Measurements from ENCODE around the gene FRMD8. TPM values are rescaled to one million over a fixed set of nuclear protein-coding genes. Genes with fewer than 3 reads are reported as not detected.

The FRMD8 gene
- total and polyA plus RNA-seq, 10 donors, result 19.3 to 128 (median 84.0) TPM

DNA sequence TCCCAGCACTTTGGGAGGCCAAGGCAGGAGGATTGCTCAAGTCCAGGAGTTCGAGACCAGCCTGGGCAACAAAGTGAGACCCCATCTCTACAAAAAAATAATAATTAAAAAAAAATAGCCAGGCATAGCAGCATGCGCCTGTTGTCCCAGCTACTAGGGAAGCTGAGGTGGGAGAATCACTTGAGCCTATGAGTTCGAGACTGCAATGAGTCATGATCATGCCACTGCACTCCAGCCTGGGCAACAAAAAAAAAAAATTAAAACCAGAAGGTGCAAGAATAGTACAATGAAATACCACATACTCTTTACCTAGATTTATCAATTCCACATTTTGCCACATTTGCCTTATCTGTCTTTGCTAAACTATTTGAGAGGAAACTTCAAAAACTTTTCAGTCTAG is 44.6 kb upstream of the FRMD8 start:
- H3K27me3 ChIP-seq (replicated peaks in 1 of 7), result no peaks in the 10 kb centered on the region
- peaks cover 4 to 93% (median 73%) of the 10 kb centered on the region in 6 donors for H3K36me3 ChIP-seq
- TF ChIP-seq, protein P1, sequence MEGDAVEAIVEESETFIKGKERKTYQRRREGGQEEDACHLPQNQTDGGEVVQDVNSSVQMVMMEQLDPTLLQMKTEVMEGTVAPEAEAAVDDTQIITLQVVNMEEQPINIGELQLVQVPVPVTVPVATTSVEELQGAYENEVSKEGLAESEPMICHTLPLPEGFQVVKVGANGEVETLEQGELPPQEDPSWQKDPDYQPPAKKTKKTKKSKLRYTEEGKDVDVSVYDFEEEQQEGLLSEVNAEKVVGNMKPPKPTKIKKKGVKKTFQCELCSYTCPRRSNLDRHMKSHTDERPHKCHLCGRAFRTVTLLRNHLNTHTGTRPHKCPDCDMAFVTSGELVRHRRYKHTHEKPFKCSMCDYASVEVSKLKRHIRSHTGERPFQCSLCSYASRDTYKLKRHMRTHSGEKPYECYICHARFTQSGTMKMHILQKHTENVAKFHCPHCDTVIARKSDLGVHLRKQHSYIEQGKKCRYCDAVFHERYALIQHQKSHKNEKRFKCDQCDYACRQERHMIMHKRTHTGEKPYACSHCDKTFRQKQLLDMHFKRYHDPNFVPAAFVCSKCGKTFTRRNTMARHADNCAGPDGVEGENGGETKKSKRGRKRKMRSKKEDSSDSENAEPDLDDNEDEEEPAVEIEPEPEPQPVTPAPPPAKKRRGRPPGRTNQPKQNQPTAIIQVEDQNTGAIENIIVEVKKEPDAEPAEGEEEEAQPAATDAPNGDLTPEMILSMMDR (IDR thresholded peaks at IDR 0.05 in 8 of 11, conservative IDR thresholded peaks at IDR 0.05 in 3 of 11), result no peak
- TF ChIP-seq POLR2AphosphoS5 (IDR thresholded peaks at IDR 0.05) (no peak), POLR2A (IDR thresholded peaks at IDR 0.05) (no peak)
- H3K27ac ChIP-seq, result no peak overlapping the region
- DNase-seq, result no peak
- 91 to 99% (median 96%) methylated on average over 3 of the region's 3 CpGs for WGBS, 5 donors
- intact Hi-C loops (cut with DNase I; ENCODE audit: low total_unique reads), result no loop called here
- no peaks in the 10 kb centered on the region for H3K9me3 ChIP-seq
- H3K4me1 ChIP-seq, result peaks cover 0 to 34% (median 15%) of the 10 kb centered on the region in 6 donors
- no peak overlapping the region for H3K4me3 ChIP-seq

DNA sequence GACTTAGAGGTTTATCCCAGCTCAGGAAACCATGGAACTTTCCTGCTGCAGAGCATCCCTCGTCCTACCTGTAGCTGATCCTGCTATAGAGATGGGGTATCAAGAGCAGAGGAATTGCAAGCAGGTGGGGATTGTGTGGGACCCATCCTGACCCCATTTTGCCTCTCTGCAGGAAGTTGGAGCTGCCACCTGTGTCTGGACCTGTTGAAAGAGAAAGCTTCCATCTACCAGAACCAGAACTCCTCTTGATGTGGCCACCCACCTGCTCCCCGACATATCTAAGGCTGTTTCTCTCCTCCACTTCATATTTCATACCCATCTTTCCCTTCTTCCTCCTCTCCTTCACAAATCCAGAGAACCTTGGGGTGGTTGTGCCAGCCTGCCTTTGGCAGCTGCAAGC is 34.9 kb upstream of the FRMD8 start:
- H3K36me3 ChIP-seq, result peaks cover 0 to 64% (median 63%) of the 10 kb centered on the region in 6 donors
- H3K27me3 ChIP-seq (replicated peaks in 1 of 7), result peaks cover 0 to 14% (median 0%) of the 10 kb centered on the region in 7 donors
- no peak for TF ChIP-seq POLR2AphosphoS5 (IDR thresholded peaks at IDR 0.05)
- no peak for TF ChIP-seq POLR2A (IDR thresholded peaks at IDR 0.05)
- TF ChIP-seq, protein P1 (IDR thresholded peaks at IDR 0.05 in 8 of 11, conservative IDR thresholded peaks at IDR 0.05 in 3 of 11), result no peak
- intact Hi-C loops (cut with DNase I; ENCODE audit: low total_unique reads), result no loop called here
- H3K9me3 ChIP-seq, result no peaks in the 10 kb centered on the region
- no peak overlapping the region for H3K27ac ChIP-seq
- H3K4me1 ChIP-seq, result peaks cover 14 to 31% (median 21%) of the 10 kb centered on the region in 6 donors
- WGBS, 5 donors, result 83 to 97% (median 87%) methylated on average over 2 of the region's 2 CpGs
- no peak overlapping the region for H3K4me3 ChIP-seq
- DNase-seq, result no peak

DNA sequence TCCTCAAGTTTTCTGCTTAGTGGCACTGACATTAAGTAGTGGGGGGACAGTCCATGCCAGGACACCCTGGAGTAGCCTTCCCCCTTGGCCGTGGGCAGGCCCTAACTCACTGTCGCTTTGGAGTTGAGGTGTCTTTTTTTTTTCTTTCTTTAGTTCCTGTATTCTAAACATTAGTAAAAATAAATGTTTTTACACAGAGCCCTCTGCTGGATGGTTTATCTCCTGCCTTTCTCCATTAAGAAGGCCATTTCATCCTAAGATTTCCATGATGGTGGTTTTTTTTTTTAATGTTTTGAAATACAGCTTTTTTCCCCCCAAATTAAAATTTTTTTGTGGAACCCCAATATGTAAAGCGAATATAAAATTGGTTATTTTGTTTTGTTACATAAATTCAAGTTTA is 33.7 kb upstream of the FRMD8 start:
- 63 to 79% (median 69%) methylated on average over 3 of the region's 3 CpGs for WGBS, 5 donors
- no peak for DNase-seq
- Histone ChIP-seq H3K27me3 (replicated peaks in 1 of 7) (peaks cover 0 to 22% (median 0%) of the 10 kb centered on the region in 7 donors), H3K27ac (no peak overlapping the region), H3K36me3 (peaks cover 0 to 51% (median 50%) of the 10 kb centered on the region in 6 donors), H3K9me3 (no peaks in the 10 kb centered on the region), H3K4me3 (no peak overlapping the region), H3K4me1 (peaks cover 14 to 31% (median 21%) of the 10 kb centered on the region in 6 donors)
- TF ChIP-seq POLR2AphosphoS5 (IDR thresholded peaks at IDR 0.05) (no peak), POLR2A (IDR thresholded peaks at IDR 0.05) (no peak)
- TF ChIP-seq, protein P1 (IDR thresholded peaks at IDR 0.05 in 8 of 11, conservative IDR thresholded peaks at IDR 0.05 in 3 of 11), result peak in 4 of 11 experiments; percentile 3 to 30 (median 24)
- intact Hi-C loops (cut with DNase I; ENCODE audit: low total_unique reads), result no loop called here

DNA sequence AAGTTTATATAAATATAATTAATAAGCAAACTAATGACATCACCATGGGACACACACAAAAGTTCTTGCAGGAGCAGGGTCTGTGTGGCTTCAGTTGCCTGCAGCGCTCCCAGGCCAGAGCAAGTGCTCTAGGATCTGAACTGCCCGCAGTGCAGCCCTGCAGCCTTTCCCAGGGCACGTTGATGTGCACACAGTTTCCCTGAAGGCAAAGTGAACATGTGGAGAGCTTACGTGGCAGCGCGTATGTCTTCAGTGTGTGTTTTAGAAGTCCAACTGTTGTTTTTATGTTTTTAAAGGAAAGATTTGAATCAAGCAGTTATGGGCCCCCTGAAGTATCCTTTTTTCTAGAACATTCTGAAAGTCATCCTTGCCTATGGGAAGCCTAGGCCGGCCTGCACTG is 33.1 kb upstream of the FRMD8 start:
- H3K27me3 ChIP-seq (replicated peaks in 1 of 7), result peaks cover 0 to 22% (median 0%) of the 10 kb centered on the region in 7 donors
- TF ChIP-seq POLR2A (IDR thresholded peaks at IDR 0.05), result no peak
- no peak for TF ChIP-seq POLR2AphosphoS5 (IDR thresholded peaks at IDR 0.05)
- TF ChIP-seq, protein P1 (IDR thresholded peaks at IDR 0.05 in 8 of 11, conservative IDR thresholded peaks at IDR 0.05 in 3 of 11), result no peak
- no peak for DNase-seq
- H3K4me1 ChIP-seq, result peaks cover 14 to 31% (median 21%) of the 10 kb centered on the region in 6 donors
- H3K36me3 ChIP-seq, result peaks cover 0 to 46% (median 44%) of the 10 kb centered on the region in 6 donors
- no peaks in the 10 kb centered on the region for H3K9me3 ChIP-seq
- H3K4me3 ChIP-seq, result no peak overlapping the region
- 87 to 95% (median 91%) methylated on average over 7 of the region's 7 CpGs for WGBS, 5 donors
- intact Hi-C loops (cut with DNase I; ENCODE audit: low total_unique reads), result no loop called here
- H3K27ac ChIP-seq, result peak overlapping the region in 1 of 8 donors; percentile 85

All from spleen (tissue), 11 donors.